Liver (tissue), 3 donors: ENCODE data around the gene ISG15.

Experiments used
- EGR1 ChIP-seq, 2 donors: IDR thresholded peaks; 2 replicates each; pipeline ENCODE4 v1.6.1; 2016 to 2018; ENCODE audit warnings: antibody characterized with exemption in 2 of 2, low read depth in 2 of 2
- FOXA1 ChIP-seq: IDR thresholded peaks from 2 replicates; pipeline ENCODE4 v1.6.1; 2016; ENCODE audit warnings: antibody characterized with exemption
- GABPA ChIP-seq, 2 donors: IDR thresholded peaks in 1 of 2; conservative IDR thresholded peaks in 1 of 2; 2 replicates each; pipeline ENCODE4 v1.6.1; 2016; ENCODE audit warnings: antibody characterized with exemption in 2 of 2, mild to moderate bottlenecking in 1 of 2, moderate library complexity in 1 of 2
- HNF4G ChIP-seq: IDR thresholded peaks from 2 replicates; pipeline ENCODE4 v1.6.1; 2016; ENCODE audit warnings: antibody characterized with exemption
- NR2F2 ChIP-seq: IDR thresholded peaks from 2 replicates; pipeline ENCODE4 v1.6.1; 2016; ENCODE audit warnings: antibody characterized with exemption
- RAD21 ChIP-seq, 2 donors: IDR thresholded peaks; 2 replicates each; pipeline ENCODE4 v1.6.1; 2016; ENCODE audit warnings: antibody characterized with exemption in 2 of 2, mild to moderate bottlenecking in 2 of 2
- SP1 ChIP-seq: IDR thresholded peaks from 2 replicates; pipeline ENCODE4 v1.6.1; 2018; ENCODE audit warnings: antibody characterized with exemption, mild to moderate bottlenecking
- TAF1 ChIP-seq: conservative IDR thresholded peaks from 2 replicates; pipeline ENCODE4 v1.6.1; 2016; ENCODE audit warnings: antibody characterized with exemption, mild to moderate bottlenecking
- TF ChIP-seq, protein P1 (sequence below): fragments of 150-350 bp; IDR thresholded peaks from 2 replicates; pipeline ENCODE4 v1.5.1; 2017; ENCODE audit warnings: improper control_type of control experiment, low read depth, low read length; ENCODE audit not compliant: missing input control
- TF ChIP-seq, protein P2 (sequence below): IDR thresholded peaks from 2 replicates; pipeline ENCODE4 v1.6.1; 2016; ENCODE audit warnings: antibody characterized with exemption
- TF ChIP-seq, protein P3 (sequence below): IDR thresholded peaks from 2 replicates; pipeline ENCODE4 v1.6.1; 2016; ENCODE audit warnings: antibody characterized with exemption, mild to moderate bottlenecking
- TF ChIP-seq, protein P4 (sequence below): IDR thresholded peaks from 2 replicates; pipeline ENCODE4 v1.6.1; 2016; ENCODE audit warnings: antibody characterized with exemption
- TF ChIP-seq, protein P5 (sequence below): IDR thresholded peaks from 2 replicates; pipeline ENCODE4 v1.6.1; 2016; ENCODE audit warnings: antibody characterized with exemption
- donor health status: healthy.
- donor health status: healthy.

DNA sequence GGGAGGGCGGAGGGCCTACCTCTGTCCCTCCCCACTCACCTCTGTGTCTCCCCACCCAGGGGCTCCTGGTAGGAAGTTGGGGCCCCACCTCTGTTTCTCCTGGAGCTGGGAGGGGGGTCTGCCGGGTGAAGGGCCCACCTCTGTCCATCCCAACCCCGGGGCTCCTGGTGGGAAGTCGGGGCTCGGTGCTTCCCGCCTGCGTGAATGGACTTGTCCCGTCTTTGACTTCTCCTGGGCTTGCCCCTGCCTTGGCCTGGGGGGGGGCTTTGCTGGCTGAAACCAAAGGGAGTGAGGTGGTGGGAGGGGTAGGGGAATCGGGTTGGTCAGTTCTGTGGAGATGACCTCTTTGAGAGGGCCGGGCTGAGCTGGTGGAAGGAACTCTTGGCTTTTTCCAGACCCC, 12.4 kb downstream of the ISG15 start:
- TF ChIP-seq, protein P1, sequence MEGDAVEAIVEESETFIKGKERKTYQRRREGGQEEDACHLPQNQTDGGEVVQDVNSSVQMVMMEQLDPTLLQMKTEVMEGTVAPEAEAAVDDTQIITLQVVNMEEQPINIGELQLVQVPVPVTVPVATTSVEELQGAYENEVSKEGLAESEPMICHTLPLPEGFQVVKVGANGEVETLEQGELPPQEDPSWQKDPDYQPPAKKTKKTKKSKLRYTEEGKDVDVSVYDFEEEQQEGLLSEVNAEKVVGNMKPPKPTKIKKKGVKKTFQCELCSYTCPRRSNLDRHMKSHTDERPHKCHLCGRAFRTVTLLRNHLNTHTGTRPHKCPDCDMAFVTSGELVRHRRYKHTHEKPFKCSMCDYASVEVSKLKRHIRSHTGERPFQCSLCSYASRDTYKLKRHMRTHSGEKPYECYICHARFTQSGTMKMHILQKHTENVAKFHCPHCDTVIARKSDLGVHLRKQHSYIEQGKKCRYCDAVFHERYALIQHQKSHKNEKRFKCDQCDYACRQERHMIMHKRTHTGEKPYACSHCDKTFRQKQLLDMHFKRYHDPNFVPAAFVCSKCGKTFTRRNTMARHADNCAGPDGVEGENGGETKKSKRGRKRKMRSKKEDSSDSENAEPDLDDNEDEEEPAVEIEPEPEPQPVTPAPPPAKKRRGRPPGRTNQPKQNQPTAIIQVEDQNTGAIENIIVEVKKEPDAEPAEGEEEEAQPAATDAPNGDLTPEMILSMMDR = no peak
- TF ChIP-seq RAD21 (IDR thresholded peaks at IDR 0.05) = no peak
- TF ChIP-seq TAF1 = no peak
- TF ChIP-seq, protein P2, sequence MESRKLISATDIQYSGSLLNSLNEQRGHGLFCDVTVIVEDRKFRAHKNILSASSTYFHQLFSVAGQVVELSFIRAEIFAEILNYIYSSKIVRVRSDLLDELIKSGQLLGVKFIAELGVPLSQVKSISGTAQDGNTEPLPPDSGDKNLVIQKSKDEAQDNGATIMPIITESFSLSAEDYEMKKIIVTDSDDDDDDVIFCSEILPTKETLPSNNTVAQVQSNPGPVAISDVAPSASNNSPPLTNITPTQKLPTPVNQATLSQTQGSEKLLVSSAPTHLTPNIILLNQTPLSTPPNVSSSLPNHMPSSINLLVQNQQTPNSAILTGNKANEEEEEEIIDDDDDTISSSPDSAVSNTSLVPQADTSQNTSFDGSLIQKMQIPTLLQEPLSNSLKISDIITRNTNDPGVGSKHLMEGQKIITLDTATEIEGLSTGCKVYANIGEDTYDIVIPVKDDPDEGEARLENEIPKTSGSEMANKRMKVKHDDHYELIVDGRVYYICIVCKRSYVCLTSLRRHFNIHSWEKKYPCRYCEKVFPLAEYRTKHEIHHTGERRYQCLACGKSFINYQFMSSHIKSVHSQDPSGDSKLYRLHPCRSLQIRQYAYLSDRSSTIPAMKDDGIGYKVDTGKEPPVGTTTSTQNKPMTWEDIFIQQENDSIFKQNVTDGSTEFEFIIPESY = no peak
- TF ChIP-seq FOXA1 = no peak
- TF ChIP-seq, protein P3, sequence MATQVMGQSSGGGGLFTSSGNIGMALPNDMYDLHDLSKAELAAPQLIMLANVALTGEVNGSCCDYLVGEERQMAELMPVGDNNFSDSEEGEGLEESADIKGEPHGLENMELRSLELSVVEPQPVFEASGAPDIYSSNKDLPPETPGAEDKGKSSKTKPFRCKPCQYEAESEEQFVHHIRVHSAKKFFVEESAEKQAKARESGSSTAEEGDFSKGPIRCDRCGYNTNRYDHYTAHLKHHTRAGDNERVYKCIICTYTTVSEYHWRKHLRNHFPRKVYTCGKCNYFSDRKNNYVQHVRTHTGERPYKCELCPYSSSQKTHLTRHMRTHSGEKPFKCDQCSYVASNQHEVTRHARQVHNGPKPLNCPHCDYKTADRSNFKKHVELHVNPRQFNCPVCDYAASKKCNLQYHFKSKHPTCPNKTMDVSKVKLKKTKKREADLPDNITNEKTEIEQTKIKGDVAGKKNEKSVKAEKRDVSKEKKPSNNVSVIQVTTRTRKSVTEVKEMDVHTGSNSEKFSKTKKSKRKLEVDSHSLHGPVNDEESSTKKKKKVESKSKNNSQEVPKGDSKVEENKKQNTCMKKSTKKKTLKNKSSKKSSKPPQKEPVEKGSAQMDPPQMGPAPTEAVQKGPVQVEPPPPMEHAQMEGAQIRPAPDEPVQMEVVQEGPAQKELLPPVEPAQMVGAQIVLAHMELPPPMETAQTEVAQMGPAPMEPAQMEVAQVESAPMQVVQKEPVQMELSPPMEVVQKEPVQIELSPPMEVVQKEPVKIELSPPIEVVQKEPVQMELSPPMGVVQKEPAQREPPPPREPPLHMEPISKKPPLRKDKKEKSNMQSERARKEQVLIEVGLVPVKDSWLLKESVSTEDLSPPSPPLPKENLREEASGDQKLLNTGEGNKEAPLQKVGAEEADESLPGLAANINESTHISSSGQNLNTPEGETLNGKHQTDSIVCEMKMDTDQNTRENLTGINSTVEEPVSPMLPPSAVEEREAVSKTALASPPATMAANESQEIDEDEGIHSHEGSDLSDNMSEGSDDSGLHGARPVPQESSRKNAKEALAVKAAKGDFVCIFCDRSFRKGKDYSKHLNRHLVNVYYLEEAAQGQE = no peak
- TF ChIP-seq, protein P4, sequence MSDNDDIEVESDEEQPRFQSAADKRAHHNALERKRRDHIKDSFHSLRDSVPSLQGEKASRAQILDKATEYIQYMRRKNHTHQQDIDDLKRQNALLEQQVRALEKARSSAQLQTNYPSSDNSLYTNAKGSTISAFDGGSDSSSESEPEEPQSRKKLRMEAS = no peak
- no peak for TF ChIP-seq SP1
- TF ChIP-seq EGR1 (IDR thresholded peaks at IDR 0.05; ENCODE audit: low read depth in 2 of 2) = no peak
- TF ChIP-seq, protein P5, sequence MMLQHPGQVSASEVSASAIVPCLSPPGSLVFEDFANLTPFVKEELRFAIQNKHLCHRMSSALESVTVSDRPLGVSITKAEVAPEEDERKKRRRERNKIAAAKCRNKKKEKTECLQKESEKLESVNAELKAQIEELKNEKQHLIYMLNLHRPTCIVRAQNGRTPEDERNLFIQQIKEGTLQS = no peak
- TF ChIP-seq NR2F2 = no peak
- TF ChIP-seq GABPA (IDR thresholded peaks at IDR 0.05 in 1 of 2, conservative IDR thresholded peaks at IDR 0.05 in 1 of 2) = no peak
- no peak for TF ChIP-seq HNF4G
